GM18909 (cell line): ENCODE results near the gene KLK15.

Experiments
- ATAC-seq: cut with Tn5 transposase; IDR thresholded peaks from one replicate; pipeline ENCODE4 v1.9.1; 2021; ENCODE audit warnings: mild to moderate bottlenecking; ENCODE audit not compliant: unreplicated experiment, poor library complexity

The KLK15 gene

GRCh38 chr19:50779504-50780457 is 53.6 kb downstream of the KLK15 start:
- no peak for ATAC-seq

GRCh38 chr19:50778906-50779430 is 54.4 kb downstream of the KLK15 start:
- ATAC-seq = no peak

DNA sequence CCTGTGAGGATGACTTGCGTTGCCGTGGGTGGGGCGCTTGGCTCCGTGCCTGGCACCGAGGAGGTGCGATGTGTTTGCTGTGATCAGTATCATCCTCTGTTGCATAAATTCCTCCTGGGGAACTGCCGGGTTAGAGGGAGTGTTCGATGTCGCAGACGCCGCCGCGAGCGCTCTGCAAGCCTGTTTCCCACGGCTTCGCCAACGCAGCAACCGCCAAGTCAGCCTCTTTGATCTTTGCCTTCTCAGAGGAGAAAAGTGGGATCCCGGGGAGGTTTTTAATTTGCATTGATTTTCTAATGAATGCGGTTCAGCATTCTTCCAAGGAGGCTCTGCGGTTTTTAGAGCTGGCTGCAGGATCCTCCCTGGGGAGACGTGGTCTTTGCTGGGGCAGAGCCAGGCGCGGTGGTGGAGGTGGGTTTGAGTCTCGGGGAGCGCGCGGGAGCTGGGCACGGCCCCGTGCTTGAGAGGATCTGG is 55.5 kb downstream of the KLK15 start:
- ATAC-seq = no peak

GRCh38 chr19:50777261-50777660 is 56.1 kb downstream of the KLK15 start:
- no peak for ATAC-seq

- ATAC-seq = no peak
Measured at GRCh38 chr19:50776131-50776530, 57.2 kb downstream of the KLK15 start.
